Activated naive CD8-positive, alpha-beta T cell treated with anti-CD3 and anti-CD28 coated beads for 36 hours (primary cell): ENCODE data around the gene MISP. TPM values are rescaled to one million over a fixed set of nuclear protein-coding genes. Genes with fewer than 3 reads are reported as not detected.
"Not testable (repeated sequence)": the region's sequence is repeated elsewhere in the genome, so short reads cannot be mapped to it uniquely, and the experiment has no call there.

Source experiments
- DNase-seq: peaks from one replicate; pipeline ENCODE4 v3.0.0; 2021
- H3K27ac Mint-ChIP-seq: one replicate; pipeline ENCODE4 v1.8.0; 2022; ENCODE audit warnings: mild to moderate bottlenecking, moderate library complexity, mixed read lengths
- H3K27me3 Mint-ChIP-seq: one replicate; pipeline ENCODE4 v1.8.0; 2022; ENCODE audit warnings: mild to moderate bottlenecking, mixed read lengths
- H3K36me3 Mint-ChIP-seq: one replicate; pipeline ENCODE4 v1.8.0; 2021; ENCODE audit warnings: mild to moderate bottlenecking, mixed read lengths
- H3K4me1 Mint-ChIP-seq: one replicate; pipeline ENCODE4 v1.8.0; 2021; ENCODE audit warnings: mixed read lengths
- H3K4me3 Mint-ChIP-seq: one replicate; pipeline ENCODE4 v1.8.0; 2022; ENCODE audit warnings: mild to moderate bottlenecking, moderate library complexity, mixed read lengths
- H3K9me3 Mint-ChIP-seq: one replicate; pipeline ENCODE4 v1.8.0; 2022; ENCODE audit warnings: mixed read lengths
- total RNA-seq, 2 experiments: library from RNA; stranded (reverse); gene quantifications; one replicate each; pipeline ENCODE4 v1.2.3, GENCODE V29; 2021

Gene MISP
- under 1 TPM in 1 of 2 experiments, not detected in 1; 0.10 TPM for total RNA-seq

GRCh38 chr19:750640-751423, at the start of gene MISP:
Gene MISP, plus strand, starts transcription at chr19:751112. Its CDS starts 5,835 bp downstream, at chr19:756947.
- no peaks in the 10 kb centered on the region for H3K36me3 Mint-ChIP-seq
- H3K4me1 Mint-ChIP-seq, result no peaks in the 10 kb centered on the region
- peaks cover 6% of the 10 kb centered on the region for H3K27me3 Mint-ChIP-seq
- H3K4me3 Mint-ChIP-seq, result no peak within 1 kb of the TSS
- DNase-seq, result no peak
- H3K9me3 Mint-ChIP-seq, result no peaks in the 10 kb centered on the region
- H3K27ac Mint-ChIP-seq, result no peak within 1 kb of the TSS

DNA sequence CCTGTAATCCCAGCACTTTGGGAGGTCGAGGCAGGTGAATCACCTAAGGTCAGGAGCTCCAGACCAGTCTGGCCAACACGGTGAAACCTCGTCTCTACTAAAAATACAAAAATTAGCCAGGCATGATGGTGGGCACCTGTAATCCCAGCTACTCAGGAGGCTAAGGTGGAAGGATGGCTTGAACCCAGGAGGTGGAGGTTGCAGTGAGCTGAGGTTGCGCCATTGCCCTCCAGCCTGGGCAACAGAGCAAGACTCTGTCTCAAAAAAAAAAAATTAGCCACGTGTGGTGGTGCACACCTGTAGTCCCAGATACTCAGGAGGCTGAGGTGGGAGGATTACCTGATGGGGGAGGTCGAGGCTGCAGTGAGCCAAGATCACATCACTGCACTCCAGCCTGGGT, 48.1 kb upstream of the MISP start:
- H3K4me3 Mint-ChIP-seq, result not testable (repeated sequence)

GRCh38 chr19:703329-703650, 47.6 kb upstream of the MISP start:
- Mint-ChIP-seq H3K4me3 (no peak overlapping the region), H3K27me3 (peaks cover 60% of the 10 kb centered on the region), H3K36me3 (no peaks in the 10 kb centered on the region), H3K9me3 (no peaks in the 10 kb centered on the region), H3K27ac (no peak overlapping the region), H3K4me1 (no peaks in the 10 kb centered on the region)
- DNase-seq, result no peak

More for the DNA sequence above, 48.1 kb upstream of the MISP start:
- H3K4me1 Mint-ChIP-seq, H3K9me3 Mint-ChIP-seq, H3K36me3 Mint-ChIP-seq, DNase-seq, H3K27ac Mint-ChIP-seq: not testable (repeated sequence)
- peaks cover 61% of the 10 kb centered on the region for H3K27me3 Mint-ChIP-seq

GRCh38 chr19:703651-704446, 47.1 kb upstream of the MISP start:
- H3K4me1 Mint-ChIP-seq, result no peaks in the 10 kb centered on the region
- no peaks in the 10 kb centered on the region for H3K36me3 Mint-ChIP-seq
- peaks cover 55% of the 10 kb centered on the region for H3K27me3 Mint-ChIP-seq
- no peak overlapping the region for H3K4me3 Mint-ChIP-seq
- peak; percentile 61 for DNase-seq
- no peaks in the 10 kb centered on the region for H3K9me3 Mint-ChIP-seq
- H3K27ac Mint-ChIP-seq, result no peak overlapping the region

DNA sequence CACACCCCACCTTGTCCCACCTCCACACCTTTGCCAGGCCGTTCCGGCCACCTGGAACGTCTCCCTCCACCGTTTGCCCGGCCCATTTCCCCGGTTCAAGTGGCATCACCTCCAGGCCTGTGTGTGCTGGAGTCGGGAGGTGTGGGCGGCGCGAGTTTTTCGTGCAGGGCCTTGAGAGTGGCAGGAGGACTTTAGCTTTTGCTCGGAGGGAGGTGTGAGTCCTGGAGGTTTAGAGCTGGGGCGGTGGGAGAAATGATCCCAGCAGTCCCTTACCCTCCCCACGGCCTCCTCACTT, 46.5 kb upstream of the MISP start:
- H3K4me1 Mint-ChIP-seq, result no peaks in the 10 kb centered on the region
- H3K27me3 Mint-ChIP-seq, result peaks cover 52% of the 10 kb centered on the region
- no peak overlapping the region for H3K27ac Mint-ChIP-seq
- DNase-seq, result no peak
- no peak overlapping the region for H3K4me3 Mint-ChIP-seq
- H3K36me3 Mint-ChIP-seq, result no peaks in the 10 kb centered on the region
- no peaks in the 10 kb centered on the region for H3K9me3 Mint-ChIP-seq

GRCh38 chr19:708154-709143, 42.5 kb upstream of the MISP start, which contains the start of gene PALM:
Gene PALM, plus strand, starts transcription at chr19:708935. Its CDS starts 212 bp downstream, at chr19:709147.
- no peak for DNase-seq
- H3K36me3 Mint-ChIP-seq, result no peaks in the 10 kb centered on the region
- H3K4me3 Mint-ChIP-seq, result no peak within 1 kb of the TSS
- H3K27ac Mint-ChIP-seq, result no peak within 1 kb of the TSS
- no peaks in the 10 kb centered on the region for H3K9me3 Mint-ChIP-seq
- H3K4me1 Mint-ChIP-seq, result no peaks in the 10 kb centered on the region
- peaks cover 58% of the 10 kb centered on the region for H3K27me3 Mint-ChIP-seq

- no peaks in the 10 kb centered on the region for H3K4me1 Mint-ChIP-seq
- DNase-seq, result no peak
- no peaks in the 10 kb centered on the region for H3K9me3 Mint-ChIP-seq
- H3K27ac Mint-ChIP-seq, result no peak overlapping the region
- no peaks in the 10 kb centered on the region for H3K36me3 Mint-ChIP-seq
- H3K4me3 Mint-ChIP-seq, result no peak overlapping the region
- H3K27me3 Mint-ChIP-seq, result peaks cover 53% of the 10 kb centered on the region
Measured at GRCh38 chr19:709196-709964, 41.5 kb upstream of the MISP start.

DNA sequence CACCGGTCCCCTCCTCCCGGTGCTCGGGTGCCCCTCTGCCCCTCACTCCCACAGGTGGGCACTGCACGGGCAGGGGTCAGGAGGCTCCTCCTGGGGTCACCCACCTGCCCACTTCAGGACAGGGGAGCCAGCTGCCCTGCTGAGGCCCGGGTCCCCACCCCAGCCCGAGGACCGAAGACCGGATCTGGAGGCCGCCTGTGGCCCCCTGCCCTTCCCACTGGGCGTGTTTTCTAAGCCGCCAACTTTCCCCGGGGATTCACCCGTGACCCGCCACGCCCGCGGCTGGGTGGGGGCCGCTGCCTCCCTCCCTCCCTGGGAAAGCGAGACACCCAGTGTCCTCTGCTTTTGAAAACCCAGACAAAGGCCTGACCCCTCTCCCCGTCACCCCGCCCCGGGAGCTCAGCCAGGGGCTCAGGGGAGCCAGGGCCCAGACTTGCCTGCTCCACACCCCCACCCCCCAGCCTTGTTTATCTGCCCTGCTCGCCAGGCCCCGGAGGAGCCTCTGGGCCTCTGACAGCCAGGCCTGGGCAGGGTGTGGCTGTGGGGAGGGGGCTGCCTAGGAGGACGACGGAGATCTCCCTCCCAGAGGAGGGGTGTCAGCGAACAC, 40.8 kb upstream of the MISP start:
- H3K36me3 Mint-ChIP-seq, result no peaks in the 10 kb centered on the region
- DNase-seq, result no peak
- H3K4me1 Mint-ChIP-seq, result no peaks in the 10 kb centered on the region
- H3K27me3 Mint-ChIP-seq, result peaks cover 52% of the 10 kb centered on the region
- H3K27ac Mint-ChIP-seq, result no peak overlapping the region
- H3K9me3 Mint-ChIP-seq, result no peaks in the 10 kb centered on the region
- no peak overlapping the region for H3K4me3 Mint-ChIP-seq

- DNase-seq, result no peak
- Mint-ChIP-seq H3K36me3 (peaks cover 3% of the 10 kb centered on the region), H3K4me1 (no peaks in the 10 kb centered on the region), H3K27ac (no peak overlapping the region), H3K4me3 (no peak overlapping the region), H3K27me3 (peaks cover 54% of the 10 kb centered on the region), H3K9me3 (peaks cover 6% of the 10 kb centered on the region)
Measured at GRCh38 chr19:710767-711166, 40.1 kb upstream of the MISP start.

DNA sequence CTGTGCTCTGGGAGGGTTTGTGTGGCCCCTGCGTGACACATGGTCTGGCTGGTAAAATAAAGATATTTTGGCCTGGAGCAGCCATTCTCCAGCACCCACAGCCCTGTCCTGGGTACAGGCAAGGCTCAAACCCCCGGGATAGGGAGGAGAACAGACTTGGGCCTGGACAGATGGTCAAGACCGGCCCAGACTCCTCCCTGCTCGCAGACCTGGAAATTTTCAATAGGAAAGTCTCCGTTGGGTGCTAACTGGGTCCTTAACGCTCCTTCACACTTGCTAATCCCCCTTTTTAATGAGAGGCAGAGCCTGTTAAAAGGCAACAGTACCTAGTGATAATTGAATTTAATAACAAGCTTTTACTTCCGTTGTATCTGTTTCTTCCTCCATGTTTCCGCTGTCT, 39.7 kb upstream of the MISP start:
- H3K27me3 Mint-ChIP-seq, result peaks cover 55% of the 10 kb centered on the region
- H3K27ac Mint-ChIP-seq, result no peak overlapping the region
- DNase-seq, result no peak
- H3K4me3 Mint-ChIP-seq, result no peak overlapping the region
- peaks cover 6% of the 10 kb centered on the region for H3K9me3 Mint-ChIP-seq
- H3K36me3 Mint-ChIP-seq, result peaks cover 3% of the 10 kb centered on the region
- no peaks in the 10 kb centered on the region for H3K4me1 Mint-ChIP-seq

GRCh38 chr19:715347-715746, 35.6 kb upstream of the MISP start:
- no peak for DNase-seq
- H3K27me3 Mint-ChIP-seq, result peaks cover 52% of the 10 kb centered on the region
- no peak overlapping the region for H3K27ac Mint-ChIP-seq
- no peaks in the 10 kb centered on the region for H3K4me1 Mint-ChIP-seq
- peaks cover 3% of the 10 kb centered on the region for H3K36me3 Mint-ChIP-seq
- peaks cover 6% of the 10 kb centered on the region for H3K9me3 Mint-ChIP-seq
- H3K4me3 Mint-ChIP-seq, result no peak overlapping the region

DNA sequence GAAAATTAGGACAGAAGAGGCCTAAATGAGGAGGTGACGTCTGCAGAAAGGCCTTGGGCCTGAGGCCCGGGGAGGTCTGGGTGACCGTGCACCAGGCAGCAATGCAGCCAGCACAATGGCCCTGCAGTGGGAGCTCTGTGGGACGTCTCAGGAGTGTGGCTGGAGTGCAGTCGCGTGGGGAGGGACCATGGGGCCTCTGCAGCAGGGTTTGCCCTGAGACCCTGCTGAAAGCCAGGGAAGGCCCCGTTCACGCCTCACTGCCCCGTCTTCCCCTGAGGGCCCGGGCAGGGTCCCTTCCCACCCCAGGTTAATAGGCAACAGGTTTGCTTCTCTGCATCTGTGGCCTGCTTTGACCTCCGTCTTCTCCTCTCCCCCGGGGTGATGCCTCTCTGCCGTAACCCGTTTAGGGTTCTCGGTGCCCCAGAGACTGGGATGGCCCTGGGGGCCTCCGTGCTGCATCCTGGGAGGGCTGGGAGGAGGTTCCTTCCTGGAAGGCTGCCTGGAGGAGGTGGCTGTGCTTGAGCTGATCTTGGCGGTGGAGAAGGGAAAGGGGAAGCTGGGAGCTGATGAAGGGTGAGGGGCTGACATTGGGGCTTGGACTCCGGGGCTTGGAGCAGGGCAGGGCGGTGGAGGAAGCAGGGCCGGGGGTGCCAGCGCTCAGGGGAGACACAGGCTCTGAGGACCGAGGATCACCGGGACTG, 32.5 kb upstream of the MISP start:
- H3K9me3 Mint-ChIP-seq, result peaks cover 6% of the 10 kb centered on the region
- H3K27ac Mint-ChIP-seq, result no peak overlapping the region
- H3K4me1 Mint-ChIP-seq, result no peaks in the 10 kb centered on the region
- H3K27me3 Mint-ChIP-seq, result peaks cover 37% of the 10 kb centered on the region
- no peak overlapping the region for H3K4me3 Mint-ChIP-seq
- no peak for DNase-seq
- peaks cover 3% of the 10 kb centered on the region for H3K36me3 Mint-ChIP-seq

GRCh38 chr19:718991-719512, 31.9 kb upstream of the MISP start:
- peaks cover 6% of the 10 kb centered on the region for H3K9me3 Mint-ChIP-seq
- H3K27ac Mint-ChIP-seq, result no peak overlapping the region
- H3K4me1 Mint-ChIP-seq, result no peaks in the 10 kb centered on the region
- peaks cover 44% of the 10 kb centered on the region for H3K27me3 Mint-ChIP-seq
- DNase-seq, result no peak
- peaks cover 3% of the 10 kb centered on the region for H3K36me3 Mint-ChIP-seq
- no peak overlapping the region for H3K4me3 Mint-ChIP-seq
